Lower leg skin (tissue), 3 donors: ENCODE results near the gene RFC4.

Experiments
- CTCF ChIP-seq, 3 donors: fragments of 450-650 bp; IDR thresholded peaks; one replicate each; pipeline ENCODE4 v1.5.1; 2016; ENCODE audit warnings: antibody characterized with exemption in 3 of 3, mild to moderate bottlenecking in 3 of 3, moderate library complexity in 2 of 3
- POLR2A ChIP-seq, 2 donors: fragments of 450-650 bp; IDR thresholded peaks; one replicate each; pipeline ENCODE4 v1.6.1; 2016 to 2017; ENCODE audit warnings: antibody characterized with exemption in 2 of 2, mild to moderate bottlenecking in 1 of 2, moderate library complexity in 1 of 2

- TF ChIP-seq POLR2A (IDR thresholded peaks at IDR 0.05) (no peak), CTCF (IDR thresholded peaks at IDR 0.05) (no peak)
Observed at GRCh38 chr3:186821429-186822387, 15.4 kb upstream of the RFC4 start.
